ENCODE measurements around the gene SNHG17.

DNA sequence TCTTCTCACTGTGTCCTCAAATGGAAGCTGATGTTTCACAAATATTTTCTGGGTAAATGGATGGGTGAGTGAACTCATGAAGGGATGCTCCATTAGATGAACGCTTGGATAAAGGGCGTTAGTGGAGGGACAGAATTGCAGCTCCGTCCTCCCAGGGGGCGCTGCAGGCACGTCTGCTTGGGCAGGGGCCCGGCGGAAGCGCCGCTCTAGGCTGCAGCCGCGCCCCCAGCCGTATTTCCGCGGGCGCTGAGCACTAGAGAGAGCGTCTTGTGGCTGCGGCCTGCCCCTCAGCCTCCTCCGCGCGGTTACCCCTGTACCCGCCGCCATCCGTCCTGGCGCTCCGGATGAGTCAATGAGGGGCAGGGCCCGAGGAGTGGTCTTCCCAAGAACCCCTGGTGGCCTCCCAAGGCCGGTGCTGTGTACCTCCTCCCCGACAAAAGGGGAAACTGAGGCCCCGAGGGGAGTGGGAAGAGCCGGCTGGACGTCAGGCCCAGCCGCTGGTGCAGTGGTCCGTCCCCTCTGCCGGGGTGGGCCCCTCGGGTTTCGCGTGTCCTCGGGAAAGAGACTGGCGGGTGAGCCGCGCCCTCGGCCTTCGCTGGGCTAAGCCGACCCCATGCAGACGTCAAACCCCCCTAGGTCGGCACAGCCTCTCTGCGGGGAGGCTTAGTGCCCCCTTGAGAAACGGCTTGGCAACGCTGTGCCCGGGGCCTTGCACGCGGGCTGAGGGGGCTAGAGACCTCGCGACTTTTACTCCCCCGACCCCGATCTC lies 11.5 kb upstream of the SNHG17 start:
- TF ChIP-seq, protein P1, sequence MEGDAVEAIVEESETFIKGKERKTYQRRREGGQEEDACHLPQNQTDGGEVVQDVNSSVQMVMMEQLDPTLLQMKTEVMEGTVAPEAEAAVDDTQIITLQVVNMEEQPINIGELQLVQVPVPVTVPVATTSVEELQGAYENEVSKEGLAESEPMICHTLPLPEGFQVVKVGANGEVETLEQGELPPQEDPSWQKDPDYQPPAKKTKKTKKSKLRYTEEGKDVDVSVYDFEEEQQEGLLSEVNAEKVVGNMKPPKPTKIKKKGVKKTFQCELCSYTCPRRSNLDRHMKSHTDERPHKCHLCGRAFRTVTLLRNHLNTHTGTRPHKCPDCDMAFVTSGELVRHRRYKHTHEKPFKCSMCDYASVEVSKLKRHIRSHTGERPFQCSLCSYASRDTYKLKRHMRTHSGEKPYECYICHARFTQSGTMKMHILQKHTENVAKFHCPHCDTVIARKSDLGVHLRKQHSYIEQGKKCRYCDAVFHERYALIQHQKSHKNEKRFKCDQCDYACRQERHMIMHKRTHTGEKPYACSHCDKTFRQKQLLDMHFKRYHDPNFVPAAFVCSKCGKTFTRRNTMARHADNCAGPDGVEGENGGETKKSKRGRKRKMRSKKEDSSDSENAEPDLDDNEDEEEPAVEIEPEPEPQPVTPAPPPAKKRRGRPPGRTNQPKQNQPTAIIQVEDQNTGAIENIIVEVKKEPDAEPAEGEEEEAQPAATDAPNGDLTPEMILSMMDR (conservative IDR thresholded peaks at IDR 0.05; ENCODE audit: low read depth, low read length): peak; percentile 96
- TF ChIP-seq EZH2 (IDR thresholded peaks at IDR 0.05; ENCODE audit: borderline replicate concordance, low read depth, low read length, poor library complexity, severe bottlenecking): no peak
